ENCODE data around the gene FANCD2OS.
"Not testable (repeated sequence)": the region's sequence is repeated elsewhere in the genome, so short reads cannot be mapped to it uniquely, and the experiment has no call there.

FANCD2OS gene

GRCh38 chr3:10108091-10108490, at the start of gene FANCD2OS:
Gene FANCD2OS (minus strand): TSS chr3:10108255. CDS start chr3:10104774, 3,481 bp downstream.
- DNase-seq, result no peak

- no peak for DNase-seq
These were observed 49.0 kb upstream of the FANCD2OS start for GRCh38 chr3:10157031-10157430.

- DNase-seq, result no peak
These were observed 47.6 kb upstream of the FANCD2OS start for GRCh38 chr3:10155658-10156057.

DNA sequence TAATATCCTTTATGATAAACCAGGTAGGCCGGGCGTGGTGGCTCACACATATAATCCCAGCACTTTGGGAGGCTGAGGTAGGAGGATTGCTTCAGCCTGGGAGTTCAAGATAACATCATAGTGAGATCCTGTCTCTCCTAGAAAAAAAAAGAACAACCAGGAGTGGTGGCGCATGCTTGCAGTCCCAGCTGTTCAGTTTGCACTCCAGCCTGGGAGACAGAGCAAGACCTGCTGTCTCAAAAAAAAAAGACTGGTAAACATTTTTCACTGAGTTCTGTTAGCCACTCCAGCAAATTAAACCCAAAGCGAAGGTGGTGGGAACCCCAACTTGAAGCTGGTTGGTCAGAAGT, 47.0 kb upstream of the FANCD2OS start:
- DNase-seq, result no peak

GRCh38 chr3:10154335-10155122, 46.5 kb upstream of the FANCD2OS start:
- DNase-seq, result no peak

- DNase-seq, result no peak
These were observed 42.9 kb upstream of the FANCD2OS start for GRCh38 chr3:10150987-10151386.

GRCh38 chr3:10149226-10149625, 41.2 kb upstream of the FANCD2OS start:
- no peak for DNase-seq

- DNase-seq, result no peak
These were observed 37.6 kb upstream of the FANCD2OS start for GRCh38 chr3:10145685-10146084.

DNA sequence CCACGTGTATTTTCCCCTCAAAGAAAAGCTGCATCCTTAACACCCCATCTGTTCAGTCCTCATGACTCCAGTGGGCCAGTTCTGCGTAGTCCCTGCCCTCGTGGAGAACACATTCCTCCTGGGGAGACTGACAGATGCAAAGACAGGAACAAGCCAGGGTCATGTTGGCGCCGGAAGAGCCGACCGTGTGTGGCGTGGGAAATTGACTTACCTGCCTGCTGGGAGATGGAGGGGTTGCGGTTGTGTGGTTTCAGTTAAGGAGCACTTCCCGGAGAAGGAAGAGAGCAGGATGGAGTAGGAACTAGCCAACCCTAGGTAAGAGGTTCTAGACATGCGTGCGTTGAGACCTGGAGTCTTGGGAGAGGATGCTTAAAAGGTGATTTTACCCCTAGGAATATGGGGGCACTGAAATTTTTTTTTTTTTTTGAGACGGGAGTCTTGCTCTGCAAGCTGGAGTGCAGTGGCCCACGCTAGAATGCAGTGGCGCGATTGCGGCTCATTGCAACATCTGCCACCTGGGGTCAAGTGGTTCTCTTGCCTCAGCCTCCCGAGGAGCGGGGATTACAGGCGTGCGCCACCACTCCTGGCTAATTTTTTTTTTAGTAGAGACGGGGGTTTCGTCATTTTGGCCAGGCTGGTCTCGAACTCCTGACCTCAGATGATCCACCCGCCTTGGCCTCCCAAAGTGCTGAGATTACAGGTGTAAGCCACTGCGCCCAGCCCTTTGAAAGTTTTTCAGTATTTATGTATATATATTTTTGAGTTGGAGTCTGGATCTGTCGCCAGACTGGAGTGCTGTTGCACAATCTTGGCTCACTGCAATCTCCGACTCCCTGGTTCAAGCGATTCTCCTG, 34.9 kb upstream of the FANCD2OS start:
- peak; percentile 38 for DNase-seq

GRCh38 chr3:10140996-10141546, 33.0 kb upstream of the FANCD2OS start:
- DNase-seq, result no peak

- no peak for DNase-seq
These were observed 29.1 kb upstream of the FANCD2OS start for GRCh38 chr3:10137178-10137577.

- no peak for DNase-seq
These were observed 28.5 kb upstream of the FANCD2OS start for GRCh38 chr3:10136426-10137005.

GRCh38 chr3:10135872-10136271, 27.8 kb upstream of the FANCD2OS start:
- DNase-seq, result not testable (repeated sequence)

- DNase-seq, result no peak
These were observed 14.7 kb upstream of the FANCD2OS start for GRCh38 chr3:10122724-10123123.

DNA sequence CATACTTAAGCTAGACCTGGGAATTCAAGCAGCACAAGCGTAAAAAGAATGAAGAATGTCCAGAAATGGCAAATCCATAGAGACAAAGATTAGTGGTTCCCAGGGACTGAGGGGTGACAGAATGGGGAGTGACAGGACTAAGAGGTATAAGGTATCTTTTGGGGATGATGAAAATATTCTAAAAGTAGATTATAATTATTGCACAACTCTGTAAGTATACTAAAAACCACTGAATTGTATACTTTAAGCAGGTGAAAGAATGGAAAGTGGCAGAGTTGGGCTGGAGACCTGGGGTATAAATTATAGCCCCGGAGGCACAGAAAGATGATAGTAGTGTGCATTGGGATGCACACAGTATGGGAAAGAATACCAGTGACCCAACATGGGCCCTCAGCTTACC, 13.0 kb upstream of the FANCD2OS start:
- no peak for DNase-seq

DNA sequence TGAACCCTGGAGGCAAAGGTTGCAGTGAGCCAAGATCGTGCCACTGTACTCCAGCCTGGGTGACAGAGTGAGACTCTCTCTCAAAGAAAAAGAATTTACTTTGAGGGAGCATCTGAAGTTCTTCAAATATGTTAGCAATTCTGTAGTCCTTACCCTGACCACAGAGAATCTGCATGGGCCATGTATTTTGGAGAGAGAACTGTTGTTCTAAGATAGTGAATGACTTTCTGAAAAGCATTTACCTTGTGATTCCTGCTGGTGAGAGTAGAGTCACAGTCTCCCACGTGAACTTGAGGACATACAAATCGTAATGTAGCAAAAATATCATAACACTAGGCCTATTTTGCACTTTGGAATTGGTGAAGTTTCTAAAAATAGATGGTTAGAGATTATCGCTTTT, 11.3 kb upstream of the FANCD2OS start:
- no peak for DNase-seq

DNA sequence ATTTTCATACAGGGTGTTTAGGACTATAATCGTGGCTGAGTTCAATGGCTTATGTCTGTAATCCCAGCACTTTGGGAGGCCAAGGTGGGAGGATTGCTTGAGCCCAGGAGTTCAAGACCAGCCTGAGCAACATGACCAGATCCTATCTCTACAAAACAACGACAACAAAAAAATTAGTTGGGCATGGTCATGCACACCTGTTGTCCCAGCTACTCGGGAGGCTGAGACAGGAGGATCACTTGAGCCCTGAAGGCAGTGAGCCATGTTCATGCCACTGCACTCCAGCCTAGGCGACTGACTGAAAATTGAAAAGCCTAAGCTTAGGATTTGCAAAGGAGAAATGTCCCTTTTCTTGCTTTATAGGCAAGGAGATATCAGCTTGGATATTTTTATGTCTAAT, 8.9 kb upstream of the FANCD2OS start:
- DNase-seq, result no peak

DNA sequence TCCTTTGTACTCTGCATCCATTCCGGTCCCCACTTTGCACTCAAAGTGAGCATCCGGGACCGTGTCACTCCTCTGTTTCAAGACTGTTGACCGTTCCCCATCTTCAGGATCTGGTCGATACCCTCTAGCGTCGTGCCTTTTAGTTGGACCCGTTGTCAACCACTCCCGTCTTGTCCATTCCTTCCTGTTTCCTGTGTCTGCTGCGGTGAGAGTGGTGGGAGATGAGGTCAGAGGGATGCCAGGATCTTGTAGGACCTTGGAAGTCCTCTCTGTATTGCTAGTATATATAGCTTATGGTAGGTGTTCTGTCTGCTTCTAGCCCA, 8.0 kb upstream of the FANCD2OS start:
- no peak for DNase-seq

GRCh38 chr3:10115326-10116137, 7.5 kb upstream of the FANCD2OS start, which contains the start of gene BRK1:
Gene BRK1 (plus strand): TSS chr3:10115675. CDS start chr3:10115702, 27 bp downstream.
- DNase-seq, result peak; percentile 75

- no peak for DNase-seq
These were observed 1.1 kb downstream of the FANCD2OS start for GRCh38 chr3:10106919-10107318.

- DNase-seq, result no peak
These were observed 9.0 kb downstream of the FANCD2OS start for GRCh38 chr3:10099041-10099440.

GRCh38 chr3:10093678-10094077, 14.4 kb downstream of the FANCD2OS start:
- no peak for DNase-seq

GRCh38 chr3:10091387-10091786, 16.7 kb downstream of the FANCD2OS start:
- not testable (repeated sequence) for DNase-seq

All from DMS79 (cell line).